Left cardiac atrium (tissue), 4 donors: Measurements from ENCODE around the gene GUCA2A. TPM values are rescaled to one million over a fixed set of nuclear protein-coding genes. Genes with fewer than 3 reads are reported as not detected.

Experiments used
- ATAC-seq, 2 donors: fragments of 200-7000 bp; cut with Tn5 transposase; one replicate each; pipeline ENCODE4 v1.9.1; 2020; ENCODE audit warnings: mild to moderate bottlenecking in 2 of 2, moderate library complexity in 2 of 2
- DNase-seq: peaks from one replicate; pipeline ENCODE4 v3.0.0-alpha.2; 2020
- intact Hi-C, 2 donors: fragments of 100-400 bp; cut with DNase I; formaldehyde crosslinking; loops; one replicate each; pipeline versions ENCODE4 v1.14.1 to v1.15.1; 2022 to 2023
- total RNA-seq, 2 donors: library from RNA; stranded (reverse); fragmentation: NEBNext Ultra II Directional; extraction: Animal tissue kit (Norgen Biotek cat#: 25700); gene quantifications; one replicate each; pipeline ENCODE4 v1.2.1, GENCODE V29; 2021
- donor health status: DM: no; HTN: yes; CAD: no.
- donor health status: DM: no; HTN: yes; CAD: no; lungs with severe emphysema.
- donor health status: DM: yes; HTN: yes; CAD: no.
- donor health status: Dilated cardiomyopathy.

GUCA2A gene
- total RNA-seq, 2 donors from 2014 or later, result not detected

DNA sequence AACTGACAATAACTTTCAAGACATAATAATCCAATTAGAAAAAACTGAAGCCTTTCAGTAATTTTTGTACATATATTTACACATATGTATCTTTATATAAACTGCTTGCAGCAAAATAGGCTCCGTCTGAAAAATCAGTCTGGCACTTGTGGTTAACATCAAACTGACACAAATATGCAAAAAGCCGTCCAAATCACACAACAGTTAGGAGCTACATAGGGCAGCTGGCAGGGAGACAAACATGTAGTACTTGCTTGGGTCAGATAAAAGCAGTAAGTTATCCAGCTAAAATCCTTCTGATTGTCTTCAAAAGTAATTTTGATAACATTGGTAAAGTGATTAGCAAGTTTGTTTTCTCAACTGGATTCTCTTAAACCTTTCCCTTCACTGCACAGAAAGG, 14.7 kb upstream of the GUCA2A start:
- intact Hi-C loops, result loop anchor here in 1 of 2 donors (5.0 kb wide), 1 partner anchor 153 kb away; no protein-coding TSS in a partner anchor
- ATAC-seq (peak in 1 of 2 donors; percentile 35), DNase-seq (no peak)

DNA sequence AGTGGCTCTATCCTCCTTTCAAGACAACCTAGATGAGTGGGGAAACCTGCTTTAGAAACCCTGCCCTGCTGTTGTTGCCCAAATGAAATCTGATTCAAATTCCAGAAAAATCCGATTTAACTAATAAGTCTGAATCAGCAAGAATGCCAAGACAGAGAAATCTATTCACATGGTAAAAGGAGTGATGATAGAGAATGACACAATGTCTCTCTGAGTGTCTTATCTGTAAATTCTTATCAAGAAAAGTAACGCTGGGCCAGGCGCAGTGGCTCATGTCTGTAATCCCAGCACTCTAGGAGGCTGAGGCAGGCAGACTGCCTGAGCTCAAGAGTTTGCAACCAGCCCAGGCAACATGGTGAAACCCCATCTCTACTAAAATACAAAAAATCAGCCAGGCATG, 13.7 kb upstream of the GUCA2A start:
- peak in 1 of 2 donors; percentile 62 for ATAC-seq
- DNase-seq, result no peak
- intact Hi-C loops, result loop anchor here in 1 of 2 donors (5.0 kb wide), 1 partner anchor 154 kb away; no protein-coding TSS in a partner anchor

DNA sequence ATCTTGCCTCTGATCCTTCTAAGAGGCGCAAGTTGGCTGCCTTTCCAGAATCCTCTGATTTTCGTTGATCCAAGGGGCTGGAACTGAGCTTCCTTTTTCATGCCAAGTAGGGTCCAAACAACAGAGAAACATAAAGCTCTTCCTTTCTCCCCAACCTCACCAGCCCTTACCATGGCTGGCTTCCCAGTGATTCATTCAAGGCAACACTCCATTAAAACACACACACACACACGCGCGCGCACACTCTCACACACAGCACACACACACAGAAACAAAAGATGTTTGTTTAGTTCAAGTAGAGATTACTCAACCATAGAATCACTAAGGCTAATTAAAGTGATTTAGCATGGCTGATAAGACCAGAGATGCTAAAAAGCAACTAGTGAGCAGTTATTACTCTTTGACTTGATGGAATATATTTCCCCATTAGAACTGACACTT, 13.0 kb upstream of the GUCA2A start:
- DNase-seq (peak; percentile 44), ATAC-seq (peak in 1 of 2 donors; percentile 38)
- intact Hi-C loops, result loop anchor here in 1 of 2 donors (5.0 kb wide), 1 partner anchor 155 kb away; no protein-coding TSS in a partner anchor

DNA sequence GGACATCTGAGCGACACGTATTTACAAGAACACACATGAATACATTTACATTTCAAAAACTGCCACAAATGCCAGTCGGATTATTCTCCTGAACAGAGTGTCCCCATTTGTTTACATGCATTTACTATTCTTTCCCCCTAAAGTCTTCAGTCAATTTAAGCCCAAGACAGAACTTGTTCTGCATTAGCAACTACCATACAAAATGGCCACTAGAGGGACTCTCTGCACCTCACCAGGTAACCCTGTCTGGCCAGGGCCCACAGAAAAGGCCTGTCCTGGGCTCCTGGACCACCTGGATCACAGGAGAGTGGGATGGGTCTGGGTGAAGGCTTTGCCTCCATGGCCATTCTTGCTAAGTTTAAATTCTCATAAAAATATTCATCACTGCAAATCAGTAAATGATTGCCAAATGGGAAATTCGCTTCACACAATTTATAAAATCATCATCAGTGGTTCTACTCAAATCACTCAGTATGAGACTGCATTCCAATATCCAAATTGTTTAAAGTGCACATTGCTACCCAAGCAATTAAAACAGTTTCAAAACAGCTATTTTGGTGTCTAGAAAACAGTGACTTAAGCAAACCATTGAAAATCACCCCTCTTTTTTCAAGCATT, 12.5 kb upstream of the GUCA2A start:
- intact Hi-C loops, result loop anchor here in 1 of 2 donors (5.0 kb wide), 1 partner anchor 155 kb away; no protein-coding TSS in a partner anchor
- ATAC-seq, result peak in 1 of 2 donors; percentile 21
- no peak for DNase-seq

DNA sequence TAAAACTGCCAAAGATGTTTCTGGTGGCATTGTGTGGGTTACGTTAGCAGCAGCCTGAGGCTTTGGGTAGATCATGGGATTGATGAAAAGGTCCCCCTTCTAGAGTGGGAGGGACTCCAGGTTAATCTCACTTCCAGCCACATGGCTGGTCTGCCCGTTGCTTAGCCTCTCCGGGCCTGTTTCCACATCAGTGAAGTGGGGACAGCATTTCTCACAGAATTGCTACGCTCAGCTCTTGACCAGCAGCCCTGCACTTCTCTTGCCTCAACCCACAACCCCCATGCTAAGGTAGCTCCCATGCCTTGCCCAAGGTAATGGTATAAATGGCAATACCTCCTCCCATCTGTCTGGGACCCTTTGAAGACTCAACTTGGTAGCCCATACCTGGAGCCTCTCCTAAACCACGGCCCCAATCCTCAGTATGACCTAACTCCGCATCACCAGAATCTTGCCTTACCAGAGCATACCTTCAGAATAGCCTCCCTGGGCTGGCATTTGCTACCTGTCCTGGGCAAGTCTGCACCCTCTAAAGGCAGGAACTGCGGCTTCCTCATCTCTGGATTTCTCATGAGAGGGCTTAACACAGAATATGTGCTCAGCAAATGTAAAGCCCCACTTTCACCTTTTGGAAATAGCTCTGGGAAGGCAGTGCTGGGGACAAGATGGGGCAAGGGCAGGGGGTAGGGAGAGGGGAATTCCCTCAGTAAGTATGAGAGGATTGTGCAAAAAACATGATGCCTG, 10.9 kb upstream of the GUCA2A start:
- DNase-seq (no peak), ATAC-seq (no peak)
- intact Hi-C loops, result loop anchor here in 1 of 2 donors (5.0 kb wide), 1 partner anchor 157 kb away; no protein-coding TSS in a partner anchor

DNA sequence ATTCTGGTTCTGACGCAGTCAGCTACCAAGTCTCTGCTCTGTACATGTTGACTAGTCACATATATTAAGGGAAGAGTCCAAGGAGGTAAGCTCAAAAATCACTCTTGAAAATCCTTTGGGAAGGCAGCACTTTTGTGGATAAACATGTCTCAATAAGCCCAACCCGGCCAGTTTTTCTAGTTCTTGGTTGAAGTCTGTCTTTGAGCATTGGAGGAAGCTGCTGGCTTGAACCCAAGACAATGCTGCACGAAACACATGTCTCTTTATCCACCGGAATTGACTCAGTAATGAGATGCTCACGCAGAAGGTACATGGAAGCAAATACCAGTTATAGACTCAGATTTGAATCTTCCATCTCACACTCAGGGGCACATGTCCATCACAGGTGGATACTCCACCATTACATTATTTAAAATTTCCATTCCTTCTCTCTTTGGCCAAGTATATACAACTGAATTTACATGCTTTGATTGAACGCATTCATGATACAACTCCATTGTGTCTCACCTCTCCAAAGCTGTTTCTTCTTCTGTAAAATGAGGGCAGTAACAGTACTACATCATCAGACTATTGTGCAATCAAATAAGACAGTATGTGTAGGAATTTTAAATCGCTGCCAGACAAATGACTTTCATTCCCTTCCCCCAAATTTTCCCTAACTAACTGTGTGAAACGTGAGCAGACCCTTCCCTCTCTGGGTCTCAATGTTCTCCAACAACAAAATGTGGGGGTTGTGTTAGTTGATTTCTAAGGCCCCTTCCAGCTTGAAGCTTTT, 9.6 kb upstream of the GUCA2A start:
- DNase-seq, result no peak
- intact Hi-C loops, result loop anchor here (5.0 kb wide), 2 partner anchors 163 to 367 kb away; partner anchors contain the start of gene FOXJ3 (in 1 of the 2)
- peak in 1 of 2 donors; percentile 6 for ATAC-seq

DNA sequence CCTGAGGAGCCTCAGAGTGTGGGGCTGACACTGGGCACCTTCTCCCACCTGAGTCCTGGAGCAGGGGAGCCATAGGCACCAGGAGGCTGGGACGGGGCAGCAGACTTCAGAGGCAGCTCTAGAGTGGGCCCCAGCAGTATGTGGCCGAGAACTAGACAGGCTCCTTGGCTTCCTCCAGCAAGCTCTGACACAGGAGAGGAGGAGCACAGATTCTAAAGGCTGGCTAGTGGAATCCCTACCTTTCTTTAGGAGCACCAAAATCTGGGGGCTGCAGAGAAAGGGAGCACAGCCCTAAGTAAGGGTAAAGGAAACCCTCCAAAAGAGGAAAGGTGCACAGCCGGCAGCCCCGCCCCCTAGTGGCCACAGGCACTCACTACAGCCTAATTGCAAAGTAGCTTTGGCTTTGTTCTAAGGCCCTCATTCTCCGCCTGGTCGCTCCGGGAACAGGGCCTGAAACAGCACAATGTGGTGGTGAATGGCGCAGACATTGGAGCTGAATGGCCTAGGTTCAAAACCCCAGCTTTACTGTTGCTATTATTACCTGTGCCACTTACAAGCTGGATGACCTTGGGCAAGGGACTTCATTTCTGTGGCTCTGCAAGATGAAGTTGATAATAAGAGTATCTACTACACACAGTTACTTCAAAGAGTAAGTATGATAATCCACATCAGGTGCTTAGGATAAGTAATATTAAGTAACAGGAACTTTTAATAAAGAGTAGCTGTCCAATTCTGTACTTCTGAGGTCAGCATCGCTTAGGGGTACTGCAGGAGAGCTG, 8.8 kb upstream of the GUCA2A start:
- DNase-seq (peak; percentile 60), ATAC-seq (peak; percentile 66 to 67)
- intact Hi-C loops, result loop anchor here (5.0 kb wide), 2 partner anchors 164 to 366 kb away; partner anchors contain the start of gene FOXJ3 (in 1 of the 2)

DNA sequence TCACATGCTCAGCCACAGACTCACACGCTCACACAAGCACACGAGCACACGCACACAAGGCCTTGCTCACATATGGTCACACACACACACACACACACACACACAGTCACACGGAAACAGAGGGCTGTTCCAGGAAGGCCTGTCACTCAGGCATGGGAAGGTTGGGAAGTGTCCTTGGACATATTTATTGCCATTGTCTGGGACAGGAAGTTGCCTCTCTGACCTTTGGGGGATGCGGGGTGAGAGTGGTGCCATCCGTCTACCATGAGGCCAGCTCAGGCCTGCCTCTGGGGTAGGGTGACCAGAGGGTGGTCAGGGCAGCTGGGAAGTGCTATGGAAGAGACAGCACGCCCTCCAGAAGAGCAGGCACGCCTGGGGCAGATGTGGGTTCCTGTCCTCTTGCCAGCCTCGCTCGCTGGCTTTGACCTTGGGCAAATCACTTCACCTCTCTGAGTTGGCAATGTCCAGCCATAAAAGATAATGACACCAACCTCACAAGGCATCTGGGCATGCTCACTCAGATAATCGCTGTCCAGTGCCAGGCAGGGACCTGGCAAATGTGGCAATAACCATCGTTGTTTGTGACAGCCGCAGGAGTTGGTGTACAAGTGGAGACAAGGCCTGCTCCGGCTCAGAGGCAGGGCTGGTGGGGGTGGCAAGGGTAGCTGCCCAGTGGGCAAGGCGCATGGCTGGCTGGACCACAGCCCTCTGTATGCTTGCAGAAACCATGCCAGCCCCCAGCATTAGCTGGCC, 8.0 kb upstream of the GUCA2A start:
- DNase-seq, result peak; percentile 46
- intact Hi-C loops, result loop anchor here (5.0 kb wide), 2 partner anchors 165 to 365 kb away; partner anchors contain the start of gene FOXJ3 (in 1 of the 2)
- ATAC-seq, result peak; percentile 62 to 69

DNA sequence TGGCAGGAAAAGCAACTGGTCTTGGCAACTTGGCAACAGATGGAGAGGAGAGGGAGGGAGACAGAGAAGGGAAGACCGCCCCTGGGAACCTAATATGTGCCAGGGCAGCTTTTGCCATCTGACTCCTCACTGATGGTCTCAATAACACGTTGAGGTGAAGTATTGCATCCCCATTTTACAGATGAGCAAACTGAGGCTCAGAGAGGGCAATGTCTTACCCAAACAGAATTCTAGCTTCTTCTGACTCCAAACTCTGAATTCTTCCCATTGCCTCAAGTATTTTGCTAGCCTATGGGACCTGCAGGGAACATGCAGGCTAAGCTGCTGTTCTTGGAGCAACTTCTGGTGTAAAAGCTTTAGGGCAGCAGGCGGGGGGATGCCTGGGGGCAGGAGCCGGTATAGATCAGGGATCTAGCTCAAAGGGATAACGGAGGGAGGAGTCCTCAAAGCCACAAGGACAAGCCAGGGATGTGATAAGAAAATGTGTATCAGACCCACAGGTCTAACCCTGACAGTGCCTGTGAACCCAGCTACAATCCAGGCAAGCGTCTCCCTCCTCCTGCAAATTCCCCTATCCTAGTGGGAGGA, 7.2 kb upstream of the GUCA2A start:
- ATAC-seq (no peak), DNase-seq (no peak)
- intact Hi-C loops, result loop anchor here (5.0 kb wide), 2 partner anchors 166 to 364 kb away; partner anchors contain the start of gene FOXJ3 (in 1 of the 2)

DNA sequence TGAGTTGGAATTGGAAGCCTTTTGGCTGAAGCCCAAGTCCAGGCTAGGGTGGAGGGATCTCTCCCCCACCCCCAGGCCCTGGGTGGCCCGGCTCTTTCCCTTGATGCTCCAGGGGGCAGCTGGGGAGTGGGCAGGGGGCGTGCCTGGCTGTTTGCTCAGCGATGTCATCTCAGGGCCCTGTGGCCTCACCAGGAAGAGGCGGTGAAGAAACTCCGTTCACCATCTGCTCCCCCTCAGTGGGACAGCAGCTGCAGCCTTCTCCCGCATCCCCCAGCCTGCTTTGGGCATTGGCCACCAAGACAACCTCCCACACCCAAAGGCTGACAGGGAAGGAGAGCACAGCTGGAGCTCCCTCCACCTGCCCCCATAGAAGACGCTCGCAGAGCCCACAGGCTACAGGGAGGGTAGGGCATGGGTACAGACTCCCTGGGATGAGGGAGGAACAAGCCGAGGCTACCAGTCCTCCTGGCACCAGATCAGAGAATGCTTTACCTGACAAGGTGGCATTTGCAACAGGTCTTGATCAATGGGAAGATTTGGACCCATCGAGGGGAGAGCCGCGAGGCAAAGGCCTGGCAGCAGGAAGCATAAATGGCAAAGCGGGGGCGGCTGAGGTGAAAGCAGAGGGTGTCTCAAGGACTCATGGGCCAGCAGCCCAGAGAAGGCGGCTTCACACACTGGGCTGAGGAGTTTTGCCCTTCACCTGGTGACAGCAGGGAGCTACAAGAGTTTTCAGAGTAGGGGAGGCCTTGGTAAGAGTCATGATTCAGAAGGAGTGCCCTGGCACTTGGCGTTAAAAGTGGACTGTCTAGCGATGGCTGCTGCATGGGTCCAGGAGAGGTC, 6.5 kb upstream of the GUCA2A start:
- DNase-seq, result no peak

DNA sequence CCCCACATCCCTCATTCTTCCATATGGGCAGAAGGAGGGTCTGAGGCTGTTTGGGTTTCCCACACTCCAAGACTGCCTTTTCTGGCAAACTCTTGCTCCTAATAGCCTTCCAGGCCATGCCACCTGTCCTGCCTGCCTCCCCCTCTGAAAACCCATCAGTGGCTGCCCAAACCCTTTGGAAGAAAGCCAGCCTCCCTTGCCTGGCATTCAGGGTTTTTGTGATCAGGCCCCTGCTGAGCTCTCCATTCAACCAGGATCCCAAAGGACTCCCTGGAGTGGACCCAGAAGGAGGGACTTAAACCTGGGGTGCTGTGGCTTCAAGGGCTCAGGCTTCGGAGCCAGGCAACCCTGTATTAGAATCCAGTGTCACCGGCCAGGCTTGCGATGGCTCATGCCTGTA, 4.2 kb upstream of the GUCA2A start:
- DNase-seq (no peak), ATAC-seq (no peak)

More for the DNA sequence above, 6.5 kb upstream of the GUCA2A start:
- no peak for ATAC-seq
- intact Hi-C loops, result loop anchor here (5.0 kb wide), 2 partner anchors 166 to 364 kb away; partner anchors contain the start of gene FOXJ3 (in 1 of the 2)

DNA sequence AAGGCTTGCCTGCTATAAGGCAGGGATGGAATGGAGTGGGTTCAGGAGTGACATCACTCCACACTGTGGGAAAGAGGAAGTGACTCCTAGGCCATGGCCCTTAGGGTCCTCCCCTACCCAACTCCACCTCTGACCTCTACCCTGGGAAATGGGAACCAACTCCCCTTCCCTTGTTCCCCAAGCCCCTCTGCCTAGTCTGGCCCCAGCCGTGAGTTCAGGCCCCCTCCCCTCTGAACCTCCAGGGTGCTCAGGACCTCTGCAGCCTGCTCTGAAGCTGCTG, 3.8 kb upstream of the GUCA2A start:
- ATAC-seq (no peak), DNase-seq (no peak)
- intact Hi-C loops, result no loop called here

More for the DNA sequence above, 4.2 kb upstream of the GUCA2A start:
- intact Hi-C loops, result no loop called here

DNA sequence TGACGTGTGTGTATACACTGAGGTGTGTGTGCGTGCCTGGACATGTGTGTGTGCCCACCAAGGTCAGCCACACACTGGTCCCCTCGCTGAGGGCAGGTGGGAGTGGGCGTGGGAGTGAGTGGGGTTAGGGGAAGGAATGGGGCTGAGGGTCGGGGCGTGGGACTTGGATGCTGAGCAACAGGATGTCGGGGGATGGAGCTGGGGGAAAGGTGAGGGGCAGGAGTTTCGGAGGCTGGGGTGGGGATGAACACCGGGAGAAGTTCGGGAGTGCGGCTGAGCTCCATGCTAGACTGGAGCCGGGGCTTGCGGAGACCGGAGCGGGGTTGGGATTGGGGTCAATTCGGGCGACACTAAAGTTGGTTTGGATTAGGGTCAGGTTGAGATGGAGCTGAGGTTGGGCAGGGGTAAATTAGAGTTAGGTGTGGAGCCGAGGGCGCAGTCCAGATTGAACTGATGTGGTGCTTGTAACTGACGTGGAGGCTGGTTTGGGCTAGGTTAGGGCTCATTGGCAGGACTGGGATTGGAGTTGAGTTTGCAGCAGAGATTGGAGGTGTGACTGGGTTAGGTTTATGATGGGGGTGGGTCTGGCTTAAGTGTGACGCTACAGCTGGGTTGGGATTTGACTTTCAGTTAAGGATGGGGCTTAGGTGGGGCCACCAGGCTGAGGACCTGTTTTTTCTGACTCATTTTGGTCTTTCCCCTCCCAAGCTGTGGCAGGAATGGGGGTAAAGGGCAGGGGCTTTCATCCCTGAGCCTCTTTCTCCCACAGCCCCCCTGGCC, 3.3 kb upstream of the GUCA2A start:
- intact Hi-C loops, result no loop called here
- DNase-seq, result no peak
- ATAC-seq, result no peak

DNA sequence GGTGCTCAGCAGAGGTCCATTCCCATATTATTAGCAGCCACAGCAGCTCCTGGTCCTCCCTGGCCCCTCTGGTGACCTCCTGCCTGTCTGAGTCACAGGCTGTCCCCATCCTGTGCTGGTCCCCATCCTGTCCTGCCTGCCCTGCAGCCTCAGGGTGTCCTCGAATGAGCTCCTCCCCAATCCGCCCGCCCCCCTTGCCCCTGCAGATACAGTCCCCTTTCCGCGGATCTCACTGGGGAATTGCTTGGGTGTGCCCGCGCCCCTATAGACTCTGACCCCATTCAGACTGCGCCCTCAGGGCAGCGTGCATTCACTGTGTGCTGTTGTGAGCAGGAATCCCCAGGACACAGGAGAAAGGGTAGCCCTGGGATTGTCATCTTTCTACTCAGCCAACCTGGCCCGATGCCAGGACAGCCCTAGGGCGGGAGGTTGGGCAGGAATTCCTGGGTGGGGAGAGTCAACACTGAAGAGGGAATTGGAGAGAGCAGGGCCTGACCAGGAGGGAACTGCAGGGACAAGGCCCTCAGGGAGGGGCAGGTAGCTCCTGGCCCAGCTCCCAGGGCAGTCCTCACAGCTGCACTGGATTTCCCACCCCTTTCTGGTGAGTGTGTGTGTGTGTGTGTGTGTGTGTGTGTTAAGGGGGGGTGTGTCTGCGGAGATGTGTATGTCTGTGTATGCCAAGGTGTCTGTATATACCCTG, 1.1 kb upstream of the GUCA2A start:
- DNase-seq (peak; percentile 57), ATAC-seq (peak; percentile 48 to 70)

More for the DNA sequence above, 1.1 kb upstream of the GUCA2A start:
- intact Hi-C loops, result no loop called here
